GM12872 (cell line): ENCODE results near the gene HCFC2.

Experiments
- TF ChIP-seq, protein P1 (sequence below): IDR thresholded peaks from 3 replicates; pipeline ENCODE4 v1.5.1; 2011; ENCODE audit warnings: low read depth, mild to moderate bottlenecking, low read length, moderate library complexity; ENCODE audit not compliant: insufficient read depth

The HCFC2 gene

DNA sequence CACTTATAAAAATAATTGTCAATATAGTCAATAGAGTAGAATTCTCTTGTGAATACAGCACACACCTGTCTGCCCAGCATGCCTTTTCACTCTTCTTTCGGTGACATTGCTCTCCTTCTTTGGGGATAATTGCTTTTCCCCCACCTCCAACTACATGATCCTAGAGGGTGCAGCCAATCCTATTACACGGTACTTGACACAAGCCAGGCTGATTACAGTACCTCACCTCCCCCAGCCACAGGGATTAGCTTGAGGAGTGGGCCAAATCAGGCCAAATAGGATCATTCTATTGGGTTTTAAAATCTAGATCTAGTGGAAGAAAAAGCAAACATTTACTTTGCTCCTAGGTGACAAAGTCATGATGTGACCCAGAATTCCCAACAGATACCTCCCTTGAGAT, 90.5 kb downstream of the HCFC2 start:
- TF ChIP-seq, protein P1, sequence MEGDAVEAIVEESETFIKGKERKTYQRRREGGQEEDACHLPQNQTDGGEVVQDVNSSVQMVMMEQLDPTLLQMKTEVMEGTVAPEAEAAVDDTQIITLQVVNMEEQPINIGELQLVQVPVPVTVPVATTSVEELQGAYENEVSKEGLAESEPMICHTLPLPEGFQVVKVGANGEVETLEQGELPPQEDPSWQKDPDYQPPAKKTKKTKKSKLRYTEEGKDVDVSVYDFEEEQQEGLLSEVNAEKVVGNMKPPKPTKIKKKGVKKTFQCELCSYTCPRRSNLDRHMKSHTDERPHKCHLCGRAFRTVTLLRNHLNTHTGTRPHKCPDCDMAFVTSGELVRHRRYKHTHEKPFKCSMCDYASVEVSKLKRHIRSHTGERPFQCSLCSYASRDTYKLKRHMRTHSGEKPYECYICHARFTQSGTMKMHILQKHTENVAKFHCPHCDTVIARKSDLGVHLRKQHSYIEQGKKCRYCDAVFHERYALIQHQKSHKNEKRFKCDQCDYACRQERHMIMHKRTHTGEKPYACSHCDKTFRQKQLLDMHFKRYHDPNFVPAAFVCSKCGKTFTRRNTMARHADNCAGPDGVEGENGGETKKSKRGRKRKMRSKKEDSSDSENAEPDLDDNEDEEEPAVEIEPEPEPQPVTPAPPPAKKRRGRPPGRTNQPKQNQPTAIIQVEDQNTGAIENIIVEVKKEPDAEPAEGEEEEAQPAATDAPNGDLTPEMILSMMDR = no peak
